HepG2 (cell line): Measurements from ENCODE around the gene KMT5C. TPM values are rescaled to one million over a fixed set of nuclear protein-coding genes. Genes with fewer than 3 reads are reported as not detected.

ENCODE experiments used
- ATAC-seq: fragments of 200-7000 bp; cut with Tn5 transposase; 3 replicates; pipeline ENCODE4 v1.9.1; 2020; ENCODE audit warnings: mild to moderate bottlenecking, moderate library complexity
- BruUV-seq: library from RNA; stranded (reverse); fragments of 400-500 nt; replicated peaks from 2 replicates; lab custom pipeline; 2021; lab: Mats Ljungman, UMichigan
- CTCF ChIA-PET: fragments of 300-600 bp; formaldehyde crosslinking; extraction: SDS; loops from one replicate; lab custom pipeline; 2021; ENCODE audit warnings: low total read pairs, inconsistent platforms, low intra/inter-chr PET ratio; lab: Yijun Ruan, JAX
- POLR2A ChIA-PET: fragments of 350-600 bp; sonication (Branson Sonifier 250); formaldehyde crosslinking; loops from one replicate; lab custom pipeline; 2020; ENCODE audit warnings: antibody characterized with exemption, inconsistent platforms; lab: Yijun Ruan, JAX
- DNase-seq: peaks from one replicate; pipeline ENCODE4 v3.0.0-alpha.2; 2015; ENCODE audit warnings: low spot score
- FAIRE-seq: peaks from 3 replicates; lab custom pipeline; 2011; peaks lifted over from hg19 to GRCh38; lab: Jason Lieb, UNC
- H2AFZ ChIP-seq: one replicate; pipeline ENCODE4 v1.6.1; 2011; ENCODE audit warnings: low read length, inconsistent platforms
- H3K27ac ChIP-seq: fragments of 300-600 bp; 3 replicates; pipeline ENCODE4 v1.8.0; 2011; ENCODE audit warnings: mixed run types, mild to moderate bottlenecking, mixed read lengths, low read length, inconsistent platforms; ENCODE audit not compliant: insufficient read depth; ENCODE audit errors: extremely low read length
- H3K27me3 ChIP-seq, 2 experiments: fragments of 200-600 bp in 1 of 2; 2 replicates in 1 of 2; 3 replicates in 1 of 2; pipeline versions ENCODE4 v1.6.0 to v1.8.0; 2011; ENCODE audit warnings: low read length in 2 of 2, mild to moderate bottlenecking in 2 of 2, moderate library complexity in 2 of 2, inconsistent platforms in 1 of 2; ENCODE audit not compliant: insufficient read depth in 2 of 2, control insufficient read depth in 1 of 2
- H3K36me3 ChIP-seq, 2 experiments: fragments of 200-600 bp in 1 of 2; replicated peaks in 1 of 2; 2 replicates in 1 of 2; 3 replicates in 1 of 2; pipeline versions ENCODE4 v1.5.1 to v1.8.0; 2011; ENCODE audit warnings: low read length in 2 of 2, inconsistent platforms in 1 of 2; ENCODE audit not compliant: insufficient read depth in 2 of 2, control insufficient read depth in 1 of 2
- H3K4me1 ChIP-seq: 2 replicates; pipeline ENCODE4 v1.5.1; 2012; ENCODE audit warnings: low read length, inconsistent platforms; ENCODE audit not compliant: insufficient read depth
- H3K4me2 ChIP-seq: 2 replicates; pipeline ENCODE4 v1.6.0; 2011; ENCODE audit warnings: low read depth, low read length, inconsistent platforms
- H3K4me3 ChIP-seq, 3 experiments: fragments of 200-600 bp in 1 of 3; sonication (generic), shearing (Covaris generic) in 1 of 3; replicated peaks in 1 of 3; 2 replicates each; pipeline ENCODE4 v1.5.1; 2011 to 2016; ENCODE audit warnings: low read length in 3 of 3, inconsistent platforms in 2 of 3, low read depth in 2 of 3, mild to moderate bottlenecking in 2 of 3, control low read depth in 1 of 3, mixed read lengths in 1 of 3; ENCODE audit not compliant: insufficient read depth in 1 of 3
- H3K79me2 ChIP-seq: one replicate; pipeline ENCODE4 v1.6.1; 2011; ENCODE audit warnings: low read length, inconsistent platforms; ENCODE audit not compliant: insufficient read depth
- H3K9ac ChIP-seq: 2 replicates; pipeline ENCODE4 v1.6.0; 2011; ENCODE audit warnings: mild to moderate bottlenecking, low read depth, low read length, inconsistent platforms; ENCODE audit not compliant: insufficient read depth
- H3K9me3 ChIP-seq: 2 replicates; pipeline ENCODE4 v1.5.1; 2012; ENCODE audit warnings: mild to moderate bottlenecking, low read length
- H4K20me1 ChIP-seq: 2 replicates; pipeline ENCODE4 v1.6.0; 2011; ENCODE audit warnings: inconsistent platforms, mild to moderate bottlenecking, low read length, moderate library complexity; ENCODE audit not compliant: insufficient read depth
- ARNT2 ChIP-seq: sonication (generic); formaldehyde crosslinking; IDR thresholded peaks from 2 replicates; pipeline ENCODE4 v1.8.0; 2022; ENCODE audit warnings: mild to moderate bottlenecking, low read depth, missing genetic modification reagents, moderate library complexity
- GFI1 ChIP-seq: sonication (generic); formaldehyde crosslinking; IDR thresholded peaks from 2 replicates; pipeline ENCODE4 v1.5.0; 2020; ENCODE audit warnings: missing genetic modification reagents, mild to moderate bottlenecking, borderline replicate concordance
- MED8 ChIP-seq: sonication (generic); formaldehyde crosslinking; IDR thresholded peaks from 2 replicates; pipeline ENCODE4 v1.8.1; 2023; ENCODE audit warnings: mild to moderate bottlenecking, missing genetic modification reagents; ENCODE audit not compliant: insufficient replicate concordance
- MTA1 ChIP-seq: sonication (generic); formaldehyde crosslinking; IDR thresholded peaks from 2 replicates; pipeline ENCODE4 v1.4.0; 2020; ENCODE audit warnings: missing genetic modification reagents, mild to moderate bottlenecking, borderline replicate concordance
- NFRKB ChIP-seq: fragments of 450-650 bp; IDR thresholded peaks from 2 replicates; pipeline ENCODE4 v1.6.1; 2017
- PAWR ChIP-seq: sonication (generic); formaldehyde crosslinking; IDR thresholded peaks from 2 replicates; pipeline ENCODE4 v1.4.0; 2020; ENCODE audit warnings: missing genetic modification reagents, mild to moderate bottlenecking, borderline replicate concordance
- PREB ChIP-seq: sonication (generic); formaldehyde crosslinking; IDR thresholded peaks from 2 replicates; pipeline ENCODE4 v1.4.0; 2020; ENCODE audit warnings: missing genetic modification reagents
- RBM39 ChIP-seq: fragments of 200-400 bp; formaldehyde crosslinking; IDR thresholded peaks from one replicate; pipeline ENCODE4 v1.6.1; 2018; ENCODE audit warnings: antibody characterized with exemption, mild to moderate bottlenecking, low read depth, low read length; ENCODE audit not compliant: poor library complexity, severe bottlenecking
- SAP130 ChIP-seq: IDR thresholded peaks from 2 replicates; pipeline ENCODE4 v1.6.1; 2016; ENCODE audit warnings: low read depth
- SPEN ChIP-seq: sonication (generic); formaldehyde crosslinking; IDR thresholded peaks from 2 replicates; pipeline ENCODE4 v1.5.1; 2020; ENCODE audit warnings: low read depth, mild to moderate bottlenecking, missing genetic modification reagents
- SRSF4 ChIP-seq: fragments of 200-400 bp; formaldehyde crosslinking; IDR thresholded peaks from one replicate; pipeline ENCODE4 v1.6.1; 2018; ENCODE audit warnings: mild to moderate bottlenecking, low read depth, low read length, moderate library complexity; ENCODE audit not compliant: poor library complexity, severe bottlenecking
- XRCC5 ChIP-seq: fragments of 200-400 bp; formaldehyde crosslinking; optimal IDR thresholded peaks from 2 replicates; pipeline ENCODE3; 2017; ENCODE audit warnings: mild to moderate bottlenecking, low read length
- ZBTB25 ChIP-seq: IDR thresholded peaks from 2 replicates; pipeline ENCODE4 v1.6.1; 2018; ENCODE audit warnings: missing genetic modification reagents
- ZBTB37 ChIP-seq: sonication (generic); formaldehyde crosslinking; IDR thresholded peaks from 2 replicates; pipeline ENCODE4 v1.4.0; 2020; ENCODE audit warnings: mild to moderate bottlenecking, missing genetic modification reagents
- ZFX ChIP-seq: sonication (generic); formaldehyde crosslinking; IDR thresholded peaks from 2 replicates; pipeline ENCODE4 v1.4.0; 2020; ENCODE audit warnings: mild to moderate bottlenecking, low read depth, missing genetic modification reagents, moderate library complexity
- ZNF12 ChIP-seq: sonication (generic); formaldehyde crosslinking; IDR thresholded peaks from 2 replicates; pipeline ENCODE4 v1.5.0; 2020; ENCODE audit warnings: missing genetic modification reagents
- ZNF253 ChIP-seq: sonication (generic); formaldehyde crosslinking; IDR thresholded peaks from 2 replicates; pipeline ENCODE4 v1.8.0; 2022; ENCODE audit warnings: mild to moderate bottlenecking, missing genetic modification reagents, borderline replicate concordance
- ZNF569 ChIP-seq: sonication (generic); formaldehyde crosslinking; IDR thresholded peaks from 2 replicates; pipeline ENCODE4 v1.5.0; 2020; ENCODE audit warnings: mild to moderate bottlenecking, missing genetic modification reagents, moderate library complexity, borderline replicate concordance
- ZNF780A ChIP-seq: sonication (generic); formaldehyde crosslinking; IDR thresholded peaks from 2 replicates; pipeline ENCODE4 v1.8.0; 2022; ENCODE audit warnings: mild to moderate bottlenecking, missing genetic modification reagents, moderate library complexity
- WGBS: methylation state at CpG from one replicate; pipeline ENCODE4 v1.1.6; 2017; ENCODE audit warnings: low lambda C conversion rate; 5-methylcytosine and 5-hydroxymethylcytosine counted together
- in situ Hi-C: cut with HindIII; loops from 2 replicates; pipeline ENCODE4 v1.10.0; 2017; ENCODE audit warnings: low pct_unique_long_range_greater_than_20kb; ENCODE audit not compliant: extremely low pct_ligation_motif_present
- intact Hi-C: fragments of 100-400 bp; cut with micrococcal nuclease; formaldehyde crosslinking; loops from one replicate; pipeline ENCODE4 v1.10.0; 2022; ENCODE audit not compliant: unreplicated experiment
- polyA plus RNA-seq, 8 experiments: library from polyadenylated mRNA; depleted of rRNA in 3 of 8; stranded (reverse) in 7 of 8; unstranded in 1 of 8; fragments of >200 nt; fragmentation: Illumina TruSeq in 4 of 8; extraction: Trizol in 4 of 8; gene quantifications; 2 replicates each; pipeline versions ENCODE4 v1.2.1 to v1.2.3, GENCODE V29; 2011 to 2016; ENCODE audit warnings: low read depth in 4 of 8, missing spikeins in 1 of 8, mixed read lengths in 1 of 8; ENCODE audit not compliant: insufficient read depth in 1 of 8
- total RNA-seq, 5 experiments: library from RNA; depleted of rRNA; stranded (reverse); fragments of >200 nt; fragmentation: Illumina TruSeq; extraction: Trizol; gene quantifications; 2 replicates each; pipeline ENCODE4 v1.2.3, GENCODE V29; 2016; ENCODE audit warnings: low read depth in 1 of 5

The KMT5C gene
- total and polyA plus RNA-seq, 2 of the 13 experiments (the other 11 are each of a cell fraction or from before 2014, with no cell fraction given), result 5.5 to 9.0 TPM

GRCh38 chr19:55339889-55340783 lies 460 bp downstream of the KMT5C start:
- peaks cover 27% of the 10 kb centered on the region for H3K4me1 ChIP-seq
- peak overlapping the region; percentile 95 for H3K9ac ChIP-seq
- no peaks in the 10 kb centered on the region; a peak in 1 of 5 replicates for H3K27me3 ChIP-seq
- no peak for DNase-seq
- H4K20me1 ChIP-seq, result peaks cover 3% of the 10 kb centered on the region; the same call in 1 of the 2 replicates
- no peak for FAIRE-seq
- intact Hi-C loops (loop anchor here (1.0 to 5.0 kb wide), 2 partner anchors 39 to 772 kb away; no protein-coding TSS in a partner anchor), in situ Hi-C loops (no loop called here)
- no peak overlapping the region for H2AFZ ChIP-seq
- POLR2A ChIA-PET, result interaction anchor here (0.7 to 2.0 kb wide), 28 partner anchors 9 to 314 kb away, joined by 3 to 20 read pairs (median 4); partner anchors contain the start of genes DNAAF3, GARIN5B, HSPBP1 and ISOC2
- WGBS, result 1% methylated on average over 17 of the region's 44 CpGs
- H3K9me3 ChIP-seq, result no peaks in the 10 kb centered on the region
- H3K27ac ChIP-seq, result peak overlapping the region; percentile 75
- BruUV-seq, result no TSS peak
- peaks cover 2 to 7% of the 10 kb centered on the region in 2 experiments; a peak in 3 of 5 replicates for H3K36me3 ChIP-seq
- H3K79me2 ChIP-seq, result peaks cover 5% of the 10 kb centered on the region
- ATAC-seq, result peak; percentile 0; the same call in 1 of the 3 replicates
- H3K4me3 ChIP-seq, result peak overlapping the region; percentile 82 to 99 (median 91)
- CTCF ChIA-PET, result interaction anchor here (1.1 kb wide), 1 partner anchor 38 kb away, joined by 3 read pairs; no protein-coding TSS in a partner anchor
- peak overlapping the region; percentile 81 for H3K4me2 ChIP-seq
- TF ChIP-seq ZNF253 (CRISPR knock-in tag) (no peak), ZFX (CRISPR knock-in tag) (peak; percentile 45), NFRKB (no peak), SAP130 (CRISPR knock-in tag) (0 out of 2 replicates have a peak, but pooled peaks have one; percentile 13), ZBTB37 (CRISPR knock-in tag) (no peak), RBM39 (no peak), PAWR (CRISPR knock-in tag) (no peak), ZNF780A (CRISPR knock-in tag) (no peak), ARNT2 (CRISPR knock-in tag) (no peak), ZNF569 (no peak), PREB (CRISPR knock-in tag) (no peak), XRCC5 (no peak), MED8 (CRISPR knock-in tag) (no peak), ZNF12 (CRISPR knock-in tag) (no peak), SRSF4 (no peak), SPEN (no peak), GFI1 (CRISPR knock-in tag) (no peak), MTA1 (CRISPR knock-in tag) (no peak), ZBTB25 (CRISPR knock-in tag) (no peak)
